SK-N-SH (cell line): ENCODE data around the gene PPP1R27. TPM values are rescaled to one million over a fixed set of nuclear protein-coding genes. Genes with fewer than 3 reads are reported as not detected.

Experiments used
- CTCF ChIA-PET: fragments of 300-600, 350-600 bp; formaldehyde crosslinking; extraction: SDS; loops from one replicate; lab custom pipeline; 2021; lab: Yijun Ruan, JAX
- POLR2A ChIA-PET: fragments of 350-600 bp; sonication (Branson Sonifier 250); formaldehyde crosslinking; extraction: SDS; loops from one replicate; lab custom pipeline; 2020; ENCODE audit warnings: antibody characterized with exemption, inconsistent platforms; lab: Yijun Ruan, JAX
- DNase-seq: peaks from one replicate; pipeline ENCODE4 v3.0.0; 2012
- H2AFZ ChIP-seq: fragments of 200-600 bp; sonication (generic); 2 replicates; pipeline ENCODE4 v1.8.1; 2016; ENCODE audit warnings: antibody characterized with exemption, mild to moderate bottlenecking, low read depth
- H3F3A ChIP-seq: fragments of 200-600 bp; sonication (generic); replicated peaks from 2 replicates; pipeline ENCODE3; 2016; ENCODE audit warnings: antibody characterized with exemption, mild to moderate bottlenecking; ENCODE audit not compliant: insufficient read depth
- H3K27ac ChIP-seq, 2 experiments: fragments of 200-500 bp in 1 of 2; fragments of 200-600 bp in 1 of 2; sonication (Bioruptor generic) in 1 of 2; sonication (generic), shearing (Covaris generic) in 1 of 2; 2 replicates each; pipeline versions ENCODE4 v1.5.1 to v1.6.1; 2014 to 2016; ENCODE audit warnings: low read depth in 2 of 2, inconsistent platforms in 1 of 2, low read length in 1 of 2, mild to moderate bottlenecking in 1 of 2, mixed read lengths in 1 of 2
- H3K27me3 ChIP-seq: fragments of 200-600 bp; sonication (generic), shearing (Covaris generic); 2 replicates; pipeline ENCODE4 v1.6.1; 2016; ENCODE audit warnings: mixed run types; ENCODE audit not compliant: insufficient read depth
- H3K36me3 ChIP-seq, 2 experiments: fragments of 200-500 bp in 1 of 2; fragments of 200-600 bp in 1 of 2; sonication (Bioruptor generic) in 1 of 2; sonication (generic) in 1 of 2; replicated peaks in 1 of 2; 2 replicates each; pipeline versions ENCODE3 to v1.5.1; 2014 to 2016; ENCODE audit warnings: low read length in 1 of 2, mild to moderate bottlenecking in 1 of 2; ENCODE audit not compliant: insufficient read depth in 2 of 2, control insufficient read depth in 1 of 2
- H3K4me1 ChIP-seq, 2 experiments: fragments of 200-500 bp in 1 of 2; fragments of 200-600 bp in 1 of 2; sonication (Bioruptor generic) in 1 of 2; sonication (generic), shearing (Covaris generic) in 1 of 2; 2 replicates each; pipeline versions ENCODE4 v1.5.1 to v1.6.1; 2014 to 2016; ENCODE audit warnings: low read depth in 1 of 2, low read length in 1 of 2, mixed run types in 1 of 2; ENCODE audit not compliant: insufficient read depth in 2 of 2, control insufficient read depth in 1 of 2
- H3K4me2 ChIP-seq: fragments of 200-600 bp; sonication (generic), shearing (Covaris generic); 2 replicates; pipeline ENCODE4 v1.6.1; 2017; ENCODE audit warnings: mixed run types
- H3K4me3 ChIP-seq, 2 experiments: fragments of 200-500 bp in 1 of 2; fragments of 200-600 bp in 1 of 2; sonication (Bioruptor generic) in 1 of 2; sonication (generic), shearing (Covaris generic) in 1 of 2; 2 replicates each; pipeline versions ENCODE4 v1.5.1 to v1.8.1; 2014 to 2016; ENCODE audit warnings: low read depth in 2 of 2, inconsistent platforms in 1 of 2, low read length in 1 of 2, mild to moderate bottlenecking in 1 of 2, mixed read lengths in 1 of 2, moderate library complexity in 1 of 2
- H3K79me2 ChIP-seq: fragments of 200-600 bp; sonication (generic); 2 replicates; pipeline ENCODE4 v1.8.1; 2017; ENCODE audit warnings: mild to moderate bottlenecking; ENCODE audit not compliant: insufficient read depth
- H3K9ac ChIP-seq: fragments of 200-600 bp; sonication (generic); 2 replicates; pipeline ENCODE4 v1.6.1; 2017; ENCODE audit warnings: mixed run types
- H3K9me2 ChIP-seq: fragments of 200-600 bp; sonication (generic); 2 replicates; pipeline ENCODE4 v1.6.1; 2017; ENCODE audit warnings: mixed run types
- H3K9me3 ChIP-seq: fragments of 200-600 bp; sonication (generic); 2 replicates; pipeline ENCODE4 v1.6.1; 2017; ENCODE audit warnings: mixed run types, mild to moderate bottlenecking, moderate library complexity
- H4K20me1 ChIP-seq: fragments of 200-600 bp; sonication (generic); 2 replicates; pipeline ENCODE4 v1.6.1; 2017; ENCODE audit warnings: mild to moderate bottlenecking, mixed run types; ENCODE audit not compliant: insufficient read depth
- CHD2 ChIP-seq: fragments of 150-350 bp; IDR thresholded peaks from 2 replicates; pipeline ENCODE4 v1.6.1; 2018; ENCODE audit warnings: low read length; ENCODE audit not compliant: partially characterized antibody
- ELF1 ChIP-seq: IDR thresholded peaks from 2 replicates; pipeline ENCODE4 v1.4.0; 2012
- EP300 ChIP-seq, 2 experiments: IDR thresholded peaks; 2 replicates each; pipeline versions ENCODE4 v1.4.0 to v1.6.1; 2012; ENCODE audit warnings: borderline replicate concordance in 1 of 2, low read depth in 1 of 2, low read length in 1 of 2
- EZH2phosphoT487 ChIP-seq: fragments of 200-600 bp; sonication (generic); IDR thresholded peaks from 2 replicates; pipeline ENCODE4 v1.6.1; 2017; ENCODE audit warnings: low read depth, mixed run types, mild to moderate bottlenecking, antibody characterized with exemption, moderate library complexity, borderline replicate concordance
- FOSL2 ChIP-seq: IDR thresholded peaks from 2 replicates; pipeline ENCODE4 v1.4.0; 2012; ENCODE audit warnings: low read depth, mild to moderate bottlenecking, moderate library complexity, borderline replicate concordance
- FOXJ3 ChIP-seq: sonication (generic); formaldehyde crosslinking; IDR thresholded peaks from 2 replicates; pipeline ENCODE4 v1.5.1; 2020; ENCODE audit warnings: mild to moderate bottlenecking, missing genetic modification reagents
- FOXM1 ChIP-seq: IDR thresholded peaks from 2 replicates; pipeline ENCODE4 v1.4.0; 2012; ENCODE audit warnings: low read depth, mild to moderate bottlenecking
- GABPA ChIP-seq: IDR thresholded peaks from 2 replicates; pipeline ENCODE4 v1.4.0; 2012; ENCODE audit warnings: low read depth, mild to moderate bottlenecking
- JUND ChIP-seq: IDR thresholded peaks from 2 replicates; pipeline ENCODE4 v1.4.0; 2012
- MXI1 ChIP-seq: IDR thresholded peaks from 2 replicates; pipeline ENCODE4 v1.6.1; 2012; ENCODE audit warnings: mild to moderate bottlenecking, low read depth, low read length, improper control_type of control experiment
- NFIC ChIP-seq: IDR thresholded peaks from 2 replicates; pipeline ENCODE4 v1.4.0; 2012; ENCODE audit warnings: borderline replicate concordance
- POLR2AphosphoS5 ChIP-seq: IDR thresholded peaks from 2 replicates; pipeline ENCODE4 v1.6.1; 2012; ENCODE audit warnings: low read depth, low read length
- RAD21 ChIP-seq: IDR thresholded peaks from 2 replicates; pipeline ENCODE4 v1.6.1; 2012; ENCODE audit warnings: mild to moderate bottlenecking, low read length
- RCOR1 ChIP-seq: fragments of 150-350 bp; IDR thresholded peaks from 2 replicates; pipeline ENCODE4 v1.6.1; 2017; ENCODE audit warnings: antibody characterized with exemption, low read length
- RFX5 ChIP-seq: IDR thresholded peaks from 2 replicates; pipeline ENCODE4 v1.6.1; 2012; ENCODE audit warnings: mild to moderate bottlenecking, improper control_type of control experiment, low read length
- RXRA ChIP-seq: IDR thresholded peaks from 2 replicates; pipeline ENCODE4 v1.4.0; 2012; ENCODE audit warnings: low read depth, mild to moderate bottlenecking, borderline replicate concordance
- SIN3A ChIP-seq: IDR thresholded peaks from 2 replicates; pipeline ENCODE4 v1.6.1; 2012; ENCODE audit warnings: low read depth, mild to moderate bottlenecking, low read length, moderate library complexity, borderline replicate concordance
- TAF1 ChIP-seq: IDR thresholded peaks from 2 replicates; pipeline ENCODE4 v1.6.1; 2012; ENCODE audit warnings: low read depth, mild to moderate bottlenecking, low read length, moderate library complexity, borderline replicate concordance
- TCF12 ChIP-seq: IDR thresholded peaks from 2 replicates; pipeline ENCODE4 v1.4.0; 2012
- TEAD4 ChIP-seq: IDR thresholded peaks from 2 replicates; pipeline ENCODE4 v1.4.0; 2012; ENCODE audit warnings: mild to moderate bottlenecking, borderline replicate concordance; ENCODE audit not compliant: insufficient read depth
- YY1 ChIP-seq: IDR thresholded peaks from 2 replicates; pipeline ENCODE4 v1.4.0; 2012; ENCODE audit warnings: low read depth, mild to moderate bottlenecking
- WGBS: methylation state at CpG from one replicate; pipeline ENCODE4 v1.1.6; 2017; ENCODE audit warnings: low lambda C conversion rate; 5-methylcytosine and 5-hydroxymethylcytosine counted together
- polyA plus RNA-seq, 3 experiments: library from polyadenylated mRNA; depleted of rRNA; stranded (reverse); fragments of >200 nt; gene quantifications; 2 replicates each; pipeline ENCODE4 v1.2.3, GENCODE V29; 2012
- TF ChIP-seq, protein P1 (sequence below): IDR thresholded peaks from 2 replicates; pipeline ENCODE4 v1.4.0; 2012; ENCODE audit warnings: low read depth, borderline replicate concordance
- TF ChIP-seq, protein P2 (sequence below): IDR thresholded peaks from 2 replicates; pipeline ENCODE4; 2012
- TF ChIP-seq, protein P3 (sequence below): fragments of 150-350 bp; IDR thresholded peaks from 2 replicates; pipeline ENCODE4 v1.6.1; 2017; ENCODE audit warnings: antibody characterized with exemption, low read length, low read depth, borderline replicate concordance
- TF ChIP-seq, protein P4 (sequence below): fragments of 200-600 bp; sonication (generic); IDR thresholded peaks from 2 replicates; pipeline ENCODE4 v1.6.1; 2017; ENCODE audit warnings: antibody characterized with exemption, mild to moderate bottlenecking, moderate library complexity
- TF ChIP-seq, protein P5 (sequence below): fragments of 150-350 bp; IDR thresholded peaks from 2 replicates; pipeline ENCODE4 v1.6.1; 2016; ENCODE audit warnings: mild to moderate bottlenecking, low read depth, low read length

PPP1R27 gene
- polyA plus RNA-seq, 1 of the 3 experiments (the other 2 are of a cell fraction), result 0.07 TPM

DNA sequence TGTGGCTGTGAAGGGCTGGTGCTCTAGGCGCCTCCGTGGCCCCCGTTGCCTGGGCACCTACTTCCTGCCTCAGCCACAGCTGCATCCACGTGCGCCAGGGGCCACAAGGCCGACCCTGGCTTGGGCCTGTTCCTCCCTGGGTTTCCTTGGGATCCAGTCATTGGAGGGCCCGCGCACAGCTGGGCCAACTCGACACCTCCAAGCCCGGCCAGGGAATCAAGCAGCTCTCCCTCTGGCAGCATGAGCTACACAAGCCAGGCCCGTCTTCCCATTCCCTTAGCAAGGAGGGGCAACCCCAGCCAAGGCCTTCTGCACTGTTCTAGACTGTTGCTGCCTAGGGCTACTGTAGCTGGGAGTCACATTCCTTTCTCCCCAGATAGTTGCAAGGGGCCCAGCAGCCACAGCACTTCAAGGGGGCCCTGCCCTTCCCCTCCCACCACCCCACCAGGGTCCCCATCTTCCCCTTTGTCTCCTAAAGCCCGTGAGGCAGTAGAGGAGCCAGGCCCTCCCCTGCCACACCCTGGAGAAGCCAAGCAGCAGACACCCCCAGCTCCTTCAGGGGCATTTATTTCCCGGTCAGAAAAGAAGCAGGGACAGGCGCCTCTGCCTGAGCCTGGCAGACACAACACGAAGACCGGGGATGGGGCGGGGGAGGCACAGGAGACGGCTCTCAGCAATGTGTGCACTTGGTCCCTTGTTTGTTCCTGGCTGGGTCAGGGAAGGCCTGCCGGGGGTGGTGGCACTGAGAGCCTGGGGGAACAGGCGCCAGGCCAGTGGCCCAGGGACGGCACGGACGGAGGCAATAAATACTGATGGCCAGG, 32.5 kb upstream of the PPP1R27 start:
- Histone ChIP-seq H3K4me1 (peaks cover 28 to 65% of the 10 kb centered on the region in 2 experiments; a peak in 3 of 4 replicates), H2AFZ (no peak overlapping the region), H4K20me1 (peaks cover 55% of the 10 kb centered on the region), H3K4me3 (no peak overlapping the region; a peak in 1 of 4 replicates), H3K79me2 (peaks cover 78% of the 10 kb centered on the region), H3K4me2 (peak overlapping the region; percentile 99; the same call in 1 of the 2 replicates), H3K9ac (peak overlapping the region; percentile 42; the same call in 1 of the 2 replicates), H3F3A (peaks cover 71% of the 10 kb centered on the region), H3K27me3 (no peaks in the 10 kb centered on the region), H3K27ac (peak overlapping the region; percentile 86 to 95), H3K9me3 (no peaks in the 10 kb centered on the region), H3K9me2 (no peaks in the 10 kb centered on the region), H3K36me3 (peaks cover 38 to 54% of the 10 kb centered on the region in 2 experiments)
- POLR2A ChIA-PET, result interaction anchor here (0.6 to 2.2 kb wide), 10 partner anchors 14 to 164 kb away, joined by 3 to 13 read pairs (median 4); partner anchors contain the start of genes MCRIP1, MRPL12, PCYT2 and SLC25A10
- DNase-seq, result no peak
- CTCF ChIA-PET, result interaction anchor here (0.9 to 6.9 kb wide), 12 partner anchors 17 to 158 kb away, joined by 3 to 54 read pairs (median 8); partner anchors contain the start of genes ALYREF, ANAPC11, NOTUM and PCYT2
- WGBS, result 75% methylated on average over 21 of the region's 23 CpGs
- TF ChIP-seq TAF1 (no peak), FOXM1 (no peak), RFX5 (no peak), SIN3A (peak; percentile 71; the same call in 1 of the 2 replicates), ELF1 (peak; percentile 28), TCF12 (no peak), GABPA (peak; percentile 7; the same call in 1 of the 2 replicates), FOXJ3 (CRISPR knock-in tag) (no peak), JUND (peak; percentile 35), POLR2AphosphoS5 (peak; percentile 81), EZH2phosphoT487 (no peak), MXI1 (no peak), CHD2 (no peak), NFIC (0 out of 2 replicates have a peak, but pooled peaks have one; percentile 9), RCOR1 (no peak), YY1 (no peak), EP300 (IDR thresholded peaks at IDR 0.05; ENCODE audit: borderline replicate concordance in 1 of 2, low read depth in 1 of 2, low read length in 1 of 2) (0 out of 4 replicates have a peak, but pooled peaks of 1 of the 2 experiments have one; percentile 6), RXRA (no peak), FOSL2 (peak; percentile 25; the same call in 1 of the 2 replicates), TEAD4 (no peak; the same call in 1 of the 2 replicates), RAD21 (no peak)
- TF ChIP-seq, protein P1, sequence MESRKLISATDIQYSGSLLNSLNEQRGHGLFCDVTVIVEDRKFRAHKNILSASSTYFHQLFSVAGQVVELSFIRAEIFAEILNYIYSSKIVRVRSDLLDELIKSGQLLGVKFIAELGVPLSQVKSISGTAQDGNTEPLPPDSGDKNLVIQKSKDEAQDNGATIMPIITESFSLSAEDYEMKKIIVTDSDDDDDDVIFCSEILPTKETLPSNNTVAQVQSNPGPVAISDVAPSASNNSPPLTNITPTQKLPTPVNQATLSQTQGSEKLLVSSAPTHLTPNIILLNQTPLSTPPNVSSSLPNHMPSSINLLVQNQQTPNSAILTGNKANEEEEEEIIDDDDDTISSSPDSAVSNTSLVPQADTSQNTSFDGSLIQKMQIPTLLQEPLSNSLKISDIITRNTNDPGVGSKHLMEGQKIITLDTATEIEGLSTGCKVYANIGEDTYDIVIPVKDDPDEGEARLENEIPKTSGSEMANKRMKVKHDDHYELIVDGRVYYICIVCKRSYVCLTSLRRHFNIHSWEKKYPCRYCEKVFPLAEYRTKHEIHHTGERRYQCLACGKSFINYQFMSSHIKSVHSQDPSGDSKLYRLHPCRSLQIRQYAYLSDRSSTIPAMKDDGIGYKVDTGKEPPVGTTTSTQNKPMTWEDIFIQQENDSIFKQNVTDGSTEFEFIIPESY, result peak; percentile 51
- TF ChIP-seq, protein P2, sequence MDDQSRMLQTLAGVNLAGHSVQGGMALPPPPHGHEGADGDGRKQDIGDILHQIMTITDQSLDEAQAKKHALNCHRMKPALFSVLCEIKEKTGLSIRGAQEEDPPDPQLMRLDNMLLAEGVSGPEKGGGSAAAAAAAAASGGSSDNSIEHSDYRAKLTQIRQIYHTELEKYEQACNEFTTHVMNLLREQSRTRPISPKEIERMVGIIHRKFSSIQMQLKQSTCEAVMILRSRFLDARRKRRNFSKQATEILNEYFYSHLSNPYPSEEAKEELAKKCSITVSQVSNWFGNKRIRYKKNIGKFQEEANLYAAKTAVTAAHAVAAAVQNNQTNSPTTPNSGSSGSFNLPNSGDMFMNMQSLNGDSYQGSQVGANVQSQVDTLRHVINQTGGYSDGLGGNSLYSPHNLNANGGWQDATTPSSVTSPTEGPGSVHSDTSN, result peak; percentile 72
- TF ChIP-seq, protein P3, sequence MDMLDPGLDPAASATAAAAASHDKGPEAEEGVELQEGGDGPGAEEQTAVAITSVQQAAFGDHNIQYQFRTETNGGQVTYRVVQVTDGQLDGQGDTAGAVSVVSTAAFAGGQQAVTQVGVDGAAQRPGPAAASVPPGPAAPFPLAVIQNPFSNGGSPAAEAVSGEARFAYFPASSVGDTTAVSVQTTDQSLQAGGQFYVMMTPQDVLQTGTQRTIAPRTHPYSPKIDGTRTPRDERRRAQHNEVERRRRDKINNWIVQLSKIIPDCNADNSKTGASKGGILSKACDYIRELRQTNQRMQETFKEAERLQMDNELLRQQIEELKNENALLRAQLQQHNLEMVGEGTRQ, result no peak
- TF ChIP-seq, protein P4, sequence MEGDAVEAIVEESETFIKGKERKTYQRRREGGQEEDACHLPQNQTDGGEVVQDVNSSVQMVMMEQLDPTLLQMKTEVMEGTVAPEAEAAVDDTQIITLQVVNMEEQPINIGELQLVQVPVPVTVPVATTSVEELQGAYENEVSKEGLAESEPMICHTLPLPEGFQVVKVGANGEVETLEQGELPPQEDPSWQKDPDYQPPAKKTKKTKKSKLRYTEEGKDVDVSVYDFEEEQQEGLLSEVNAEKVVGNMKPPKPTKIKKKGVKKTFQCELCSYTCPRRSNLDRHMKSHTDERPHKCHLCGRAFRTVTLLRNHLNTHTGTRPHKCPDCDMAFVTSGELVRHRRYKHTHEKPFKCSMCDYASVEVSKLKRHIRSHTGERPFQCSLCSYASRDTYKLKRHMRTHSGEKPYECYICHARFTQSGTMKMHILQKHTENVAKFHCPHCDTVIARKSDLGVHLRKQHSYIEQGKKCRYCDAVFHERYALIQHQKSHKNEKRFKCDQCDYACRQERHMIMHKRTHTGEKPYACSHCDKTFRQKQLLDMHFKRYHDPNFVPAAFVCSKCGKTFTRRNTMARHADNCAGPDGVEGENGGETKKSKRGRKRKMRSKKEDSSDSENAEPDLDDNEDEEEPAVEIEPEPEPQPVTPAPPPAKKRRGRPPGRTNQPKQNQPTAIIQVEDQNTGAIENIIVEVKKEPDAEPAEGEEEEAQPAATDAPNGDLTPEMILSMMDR, result no peak
- TF ChIP-seq, protein P5, sequence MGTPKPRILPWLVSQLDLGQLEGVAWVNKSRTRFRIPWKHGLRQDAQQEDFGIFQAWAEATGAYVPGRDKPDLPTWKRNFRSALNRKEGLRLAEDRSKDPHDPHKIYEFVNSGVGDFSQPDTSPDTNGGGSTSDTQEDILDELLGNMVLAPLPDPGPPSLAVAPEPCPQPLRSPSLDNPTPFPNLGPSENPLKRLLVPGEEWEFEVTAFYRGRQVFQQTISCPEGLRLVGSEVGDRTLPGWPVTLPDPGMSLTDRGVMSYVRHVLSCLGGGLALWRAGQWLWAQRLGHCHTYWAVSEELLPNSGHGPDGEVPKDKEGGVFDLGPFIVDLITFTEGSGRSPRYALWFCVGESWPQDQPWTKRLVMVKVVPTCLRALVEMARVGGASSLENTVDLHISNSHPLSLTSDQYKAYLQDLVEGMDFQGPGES, result no peak
